GM18499 (cell line): Measurements from ENCODE around the gene YES1.

ENCODE experiments used
- ATAC-seq: cut with Tn5 transposase; IDR thresholded peaks from one replicate; pipeline ENCODE4 v1.9.1; 2021; ENCODE audit warnings: moderate number of reproducible peaks; ENCODE audit not compliant: insufficient read depth, unreplicated experiment

The YES1 gene

GRCh38 chr18:811892-812375 is at the start of gene YES1:
Gene YES1 (minus strand): TSS chr18:812242. CDS start chr18:756827, 55,415 bp downstream.
- ATAC-seq = no peak

- no peak for ATAC-seq
These were observed 45.9 kb upstream of the YES1 start for GRCh38 chr18:857986-858385.

DNA sequence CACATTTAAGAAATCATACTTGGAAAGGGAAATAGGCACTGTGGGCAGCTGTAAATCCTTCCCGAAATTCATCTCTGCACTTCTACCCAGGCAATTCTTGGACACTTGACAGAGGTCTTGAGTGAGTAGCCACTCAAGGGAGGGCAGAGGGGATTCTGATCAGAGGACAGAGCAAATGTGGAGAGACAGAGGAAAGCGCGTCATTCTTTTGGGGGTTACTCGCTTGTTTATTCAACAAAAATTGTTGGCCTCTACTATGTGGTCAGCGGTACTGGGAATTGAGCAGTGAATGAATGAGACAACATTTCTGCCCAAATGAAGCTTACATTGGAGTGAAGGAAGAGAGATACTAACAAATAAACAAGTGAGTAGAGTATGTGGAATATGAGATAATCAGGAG is 41.4 kb upstream of the YES1 start:
- no peak for ATAC-seq

- ATAC-seq = no peak
These were observed 38.9 kb upstream of the YES1 start for GRCh38 chr18:850960-851359.

GRCh38 chr18:849021-849420 is 37.0 kb upstream of the YES1 start:
- ATAC-seq = no peak

DNA sequence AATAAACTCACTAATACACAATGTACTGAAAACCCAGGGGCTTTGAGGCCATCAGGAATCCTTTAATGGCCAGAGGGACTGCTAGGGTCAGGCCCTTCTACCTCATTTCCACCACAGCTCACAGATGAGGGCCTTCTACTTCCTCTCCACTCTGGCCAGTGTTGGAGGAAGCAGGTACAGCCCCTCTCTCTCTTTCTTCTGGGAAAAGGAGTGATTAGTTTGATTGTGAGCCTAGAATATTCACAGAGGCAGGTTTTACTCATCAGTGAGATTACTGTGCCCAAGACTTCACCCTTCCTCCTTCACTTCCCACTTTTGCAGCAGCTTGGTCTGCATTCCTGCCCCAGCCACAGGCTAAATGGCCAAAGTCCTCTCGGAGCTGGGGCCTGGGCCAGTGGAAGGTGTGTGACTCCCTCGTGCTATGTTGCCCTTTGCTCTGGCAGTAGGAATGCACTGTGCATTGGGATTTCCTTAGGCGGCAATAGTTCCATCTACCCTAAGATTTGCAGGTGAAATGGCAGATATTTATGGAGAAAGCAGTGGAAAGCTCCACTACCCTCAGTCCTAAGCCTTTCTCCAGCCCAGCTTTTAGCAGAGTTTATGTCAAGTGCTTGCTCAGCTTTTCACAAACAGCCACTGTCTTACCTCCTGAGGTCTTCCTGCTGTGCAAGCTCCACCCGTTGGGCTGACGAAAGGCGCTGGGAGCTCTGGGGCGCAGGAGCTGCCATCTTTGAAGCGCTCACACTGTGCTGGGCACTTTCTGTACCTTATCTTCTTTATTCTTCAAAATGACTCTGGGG is 36.2 kb upstream of the YES1 start:
- ATAC-seq = no peak

DNA sequence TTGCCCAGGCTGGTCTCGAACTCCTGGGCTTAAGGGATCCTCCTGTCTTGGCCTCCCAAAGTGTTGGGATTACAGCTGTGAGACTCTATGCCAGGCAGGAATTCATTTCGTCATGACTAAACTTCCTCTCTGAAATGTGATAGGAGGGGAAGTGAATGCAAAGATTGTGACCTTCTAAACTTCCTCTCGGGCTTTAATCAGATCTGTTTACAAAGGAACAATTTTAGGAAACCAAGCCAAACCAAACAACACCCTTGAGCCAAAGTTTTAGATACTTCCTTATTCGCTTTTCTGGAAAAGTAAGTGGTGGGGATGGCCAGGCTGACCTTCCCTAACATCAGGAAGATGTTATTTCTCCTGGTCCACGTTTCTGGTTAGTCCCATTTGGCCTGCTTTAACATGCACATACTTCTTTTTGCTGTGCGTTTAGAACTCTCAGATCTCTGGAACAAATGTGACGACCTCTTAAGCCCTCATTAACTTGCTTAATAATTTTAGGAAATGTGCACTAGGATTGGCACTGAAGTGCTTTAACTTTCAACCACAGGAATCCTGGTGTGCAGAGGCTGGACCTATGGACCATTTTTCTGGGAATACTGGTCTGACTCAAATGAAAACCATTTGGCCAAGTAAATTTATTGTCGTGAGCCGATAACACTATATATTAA is 33.2 kb upstream of the YES1 start:
- no peak for ATAC-seq

DNA sequence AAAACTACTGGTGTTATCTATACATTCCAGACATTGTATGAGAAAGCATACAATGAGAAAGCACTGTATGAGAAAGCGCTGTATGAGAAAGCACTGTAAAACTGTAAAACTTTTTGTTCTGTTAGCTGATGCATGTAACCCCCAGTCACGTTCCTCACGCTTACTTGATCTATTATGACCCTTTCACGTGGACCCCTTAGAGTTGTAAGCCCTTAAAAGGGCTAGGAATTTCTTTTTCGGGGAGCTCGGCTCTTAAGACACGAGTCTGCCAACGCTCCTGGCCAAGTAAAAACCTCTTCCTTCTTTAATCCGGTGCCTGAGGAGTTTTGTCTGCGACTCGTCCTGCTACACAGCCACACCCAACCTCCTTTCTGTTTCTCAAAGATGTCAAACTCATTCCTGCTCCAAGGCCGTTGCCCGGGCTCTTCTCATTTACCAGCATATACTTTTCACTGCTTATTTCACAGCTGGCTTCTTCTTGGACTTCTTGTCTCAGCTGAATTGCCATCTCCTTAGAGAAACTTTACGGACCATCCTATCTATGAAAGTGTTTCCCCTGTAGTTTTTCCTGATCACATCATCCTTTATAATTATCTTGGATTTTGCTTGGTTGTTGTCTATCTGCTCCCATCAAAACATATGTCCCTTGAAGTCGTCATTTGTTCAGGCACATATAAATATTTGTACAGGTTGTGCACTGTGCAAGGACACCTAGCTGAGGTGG is 29.8 kb upstream of the YES1 start:
- no peak for ATAC-seq

- no peak for ATAC-seq
These were observed 28.5 kb upstream of the YES1 start for GRCh38 chr18:840516-840915.

DNA sequence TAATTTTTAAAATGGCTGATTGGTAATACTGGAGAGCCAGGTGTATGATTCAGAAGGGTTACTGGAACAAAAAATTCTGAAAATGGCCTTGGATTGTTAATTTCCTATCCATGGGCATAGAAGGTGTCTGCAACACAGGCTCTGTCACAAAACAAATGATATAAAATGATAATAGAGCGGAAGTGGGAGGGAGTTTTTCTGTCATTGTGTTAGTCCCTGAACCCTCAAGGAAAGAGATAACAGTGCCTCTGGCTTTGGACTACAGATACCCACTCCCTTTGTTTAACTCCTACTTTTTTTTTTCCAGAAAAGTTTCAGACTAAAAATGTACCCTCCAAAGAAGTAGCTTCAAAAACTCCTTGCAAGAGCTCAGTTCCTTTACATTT is 28.0 kb upstream of the YES1 start:
- ATAC-seq = no peak

- ATAC-seq = peak; percentile 95
These were observed 27.4 kb upstream of the YES1 start for GRCh38 chr18:839224-840022.

- ATAC-seq = no peak
These were observed 25.9 kb upstream of the YES1 start for GRCh38 chr18:837922-838321.

DNA sequence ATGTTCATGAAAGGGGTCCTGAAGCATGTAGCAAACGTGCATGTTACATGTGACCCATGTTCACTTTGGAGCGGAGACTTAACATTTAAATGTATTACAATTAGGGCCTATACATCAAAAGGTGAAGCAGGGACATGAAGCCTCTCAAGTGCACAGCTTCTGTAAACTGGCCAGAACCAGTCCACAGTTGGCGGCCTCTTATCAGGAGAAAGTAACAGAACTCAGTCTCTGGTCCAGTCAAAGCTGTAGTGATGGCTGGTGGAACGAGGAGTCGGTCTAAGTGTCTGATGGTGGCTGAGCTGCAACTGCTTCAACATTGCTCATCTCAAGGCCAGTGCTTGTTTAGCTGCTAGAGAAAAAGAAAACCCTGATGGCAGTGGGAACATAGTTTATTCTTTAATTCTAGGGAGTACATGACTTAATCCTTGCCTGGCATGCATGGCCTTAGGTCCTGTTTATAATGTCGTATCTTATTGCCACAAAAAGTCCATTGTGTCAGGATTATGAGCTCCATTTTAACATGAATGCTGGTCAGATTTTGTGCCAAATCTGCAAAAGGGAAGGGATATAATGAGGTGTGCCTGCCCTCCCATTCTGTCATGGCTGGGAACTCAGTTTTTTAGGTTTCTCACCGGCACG is 22.2 kb upstream of the YES1 start:
- no peak for ATAC-seq

GRCh38 chr18:833197-833596 is 21.2 kb upstream of the YES1 start:
- ATAC-seq = no peak

GRCh38 chr18:832085-832681 is 20.1 kb upstream of the YES1 start:
- ATAC-seq = no peak

- no peak for ATAC-seq
These were observed 18.4 kb upstream of the YES1 start for GRCh38 chr18:830315-830901.

GRCh38 chr18:829432-829831 is 17.4 kb upstream of the YES1 start:
- no peak for ATAC-seq

DNA sequence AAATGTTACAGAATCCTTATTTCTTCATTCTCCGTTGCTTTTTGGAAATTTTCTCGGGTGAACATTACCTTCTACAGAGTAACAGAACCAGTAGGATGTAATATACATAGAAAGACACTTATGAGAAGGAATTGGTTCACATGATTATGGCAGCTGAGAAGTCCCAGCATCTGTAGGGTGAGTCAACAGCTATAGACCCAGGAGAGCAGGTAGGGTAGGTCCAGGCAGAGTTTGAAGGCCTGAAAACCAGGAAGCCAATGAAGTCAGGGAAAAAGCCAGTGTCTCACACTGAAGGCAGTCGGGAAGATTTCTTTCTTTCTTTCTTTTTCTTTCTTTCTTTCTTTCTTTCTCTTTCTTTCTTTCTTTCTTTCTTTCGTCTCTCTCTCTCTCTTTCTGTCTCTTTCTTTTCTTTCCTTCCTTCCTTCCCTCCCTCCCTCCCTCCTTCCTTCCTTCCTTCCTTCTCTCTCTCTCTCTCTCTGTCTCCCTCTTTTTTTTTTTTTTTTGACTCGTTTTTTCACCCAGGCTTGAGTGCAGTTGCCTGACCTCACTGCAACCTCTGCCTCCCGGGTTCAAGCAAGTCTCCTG is 15.1 kb upstream of the YES1 start:
- ATAC-seq = no peak
